Peyer's patch (tissue), 4 donors: ENCODE results near the gene ASTN1.

Experiments
- POLR2A ChIP-seq, 2 donors: fragments of 450-650 bp; IDR thresholded peaks; one replicate each; pipeline ENCODE4 v1.5.1; 2017; ENCODE audit warnings: antibody characterized with exemption in 2 of 2, mild to moderate bottlenecking in 2 of 2, moderate library complexity in 2 of 2
- TF ChIP-seq, protein P1 (sequence below), 6 experiments: fragments of 450-650 bp in 4 of 6; fragments of 200-600 bp in 2 of 6; sonication (generic) in 1 of 6; IDR thresholded peaks; one replicate each; pipeline ENCODE4 v1.5.1; 2017 to 2019; ENCODE audit warnings: antibody characterized with exemption in 6 of 6, mild to moderate bottlenecking in 3 of 6, moderate library complexity in 1 of 6

DNA sequence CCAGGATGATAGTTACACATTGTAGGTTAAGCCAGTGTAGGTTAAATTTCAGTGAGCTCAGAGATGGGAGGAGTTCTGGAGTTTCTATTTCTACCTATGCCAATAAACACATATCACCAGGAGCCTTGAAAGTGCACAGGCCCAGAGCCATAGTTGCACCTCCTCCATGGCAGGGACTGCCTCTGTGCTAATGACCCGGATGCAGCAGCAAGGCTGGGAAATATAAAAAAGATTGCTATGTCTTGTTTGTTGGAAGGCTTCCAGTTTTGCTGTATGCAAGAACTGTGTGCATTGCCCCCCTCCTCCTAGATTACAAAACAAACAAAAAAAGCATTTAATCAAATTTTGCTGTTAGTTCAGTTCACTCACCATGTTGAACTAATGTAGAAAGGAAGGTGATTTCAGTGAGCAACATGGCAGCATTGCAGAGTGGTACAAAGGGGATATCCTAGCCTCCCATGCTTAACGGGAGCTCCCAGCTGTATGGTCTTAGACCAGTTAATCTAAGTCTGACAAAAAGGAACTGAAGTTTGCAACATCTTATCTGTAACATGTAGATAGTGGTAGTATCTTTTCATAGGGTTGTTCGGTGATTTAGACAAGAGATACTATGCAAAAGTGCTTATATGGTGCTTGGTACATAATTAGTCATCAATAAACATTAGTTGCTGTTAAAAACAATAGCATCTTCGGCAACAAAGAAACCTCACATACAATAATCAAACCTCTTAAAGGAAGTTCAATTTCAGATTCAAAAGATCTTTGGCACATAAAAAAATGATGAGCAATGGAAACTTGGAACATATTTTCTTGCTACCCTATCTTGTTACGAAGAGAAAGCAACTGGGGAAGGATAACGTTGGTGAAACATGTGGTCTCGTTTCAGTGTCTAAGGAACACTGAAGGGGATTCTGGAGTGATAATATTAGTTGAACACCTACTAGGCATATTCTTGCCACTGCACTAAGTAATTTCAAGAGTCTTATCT is 309.5 kb downstream of the ASTN1 start:
- TF ChIP-seq, protein P1, sequence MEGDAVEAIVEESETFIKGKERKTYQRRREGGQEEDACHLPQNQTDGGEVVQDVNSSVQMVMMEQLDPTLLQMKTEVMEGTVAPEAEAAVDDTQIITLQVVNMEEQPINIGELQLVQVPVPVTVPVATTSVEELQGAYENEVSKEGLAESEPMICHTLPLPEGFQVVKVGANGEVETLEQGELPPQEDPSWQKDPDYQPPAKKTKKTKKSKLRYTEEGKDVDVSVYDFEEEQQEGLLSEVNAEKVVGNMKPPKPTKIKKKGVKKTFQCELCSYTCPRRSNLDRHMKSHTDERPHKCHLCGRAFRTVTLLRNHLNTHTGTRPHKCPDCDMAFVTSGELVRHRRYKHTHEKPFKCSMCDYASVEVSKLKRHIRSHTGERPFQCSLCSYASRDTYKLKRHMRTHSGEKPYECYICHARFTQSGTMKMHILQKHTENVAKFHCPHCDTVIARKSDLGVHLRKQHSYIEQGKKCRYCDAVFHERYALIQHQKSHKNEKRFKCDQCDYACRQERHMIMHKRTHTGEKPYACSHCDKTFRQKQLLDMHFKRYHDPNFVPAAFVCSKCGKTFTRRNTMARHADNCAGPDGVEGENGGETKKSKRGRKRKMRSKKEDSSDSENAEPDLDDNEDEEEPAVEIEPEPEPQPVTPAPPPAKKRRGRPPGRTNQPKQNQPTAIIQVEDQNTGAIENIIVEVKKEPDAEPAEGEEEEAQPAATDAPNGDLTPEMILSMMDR (IDR thresholded peaks at IDR 0.05), result no peak
- no peak for TF ChIP-seq POLR2A (IDR thresholded peaks at IDR 0.05)
